WTC11 (cell line): Measurements from ENCODE around the gene SELL. TPM values are rescaled to one million over a fixed set of nuclear protein-coding genes. Genes with fewer than 3 reads are reported as not detected.
A peak's percentile ranks its signal among the peaks of the same experiment; 100 is the strongest.

Source experiments
- ATAC-seq: fragments of 200-7000 bp; cut with Tn5 transposase; 2 replicates; pipeline ENCODE4 v1.10.0; 2021; ENCODE audit warnings: mild to moderate bottlenecking, moderate library complexity
- CTCF ChIA-PET: fragments of 300-600 bp; sonication (Branson Sonifier 250); formaldehyde crosslinking; loops from one replicate; lab custom pipeline; 2021; ENCODE audit warnings: antibody characterized with exemption; lab: Charles Lee
- POLR2A ChIA-PET: fragments of 350-600 bp; sonication (Branson Sonifier 250); formaldehyde crosslinking; loops from one replicate; lab custom pipeline; 2021; ENCODE audit warnings: antibody characterized with exemption; lab: Charles Lee
- DNase-seq: peaks from one replicate; pipeline ENCODE4 v3.0.0; 2021; ENCODE audit warnings: low spot score
- H3K27ac Mint-ChIP-seq: 2 replicates; pipeline ENCODE4 v1.8.0; 2021; ENCODE audit warnings: mixed read lengths
- H3K27me3 Mint-ChIP-seq: 2 replicates; pipeline ENCODE4 v1.8.0; 2021; ENCODE audit warnings: low read depth, mild to moderate bottlenecking, moderate library complexity, mixed read lengths
- H3K36me3 Mint-ChIP-seq: 2 replicates; pipeline ENCODE4 v1.8.0; 2021; ENCODE audit warnings: mixed read lengths
- H3K4me1 Mint-ChIP-seq: 2 replicates; pipeline ENCODE4 v1.8.0; 2022; ENCODE audit warnings: mixed read lengths
- H3K4me3 Mint-ChIP-seq: 2 replicates; pipeline ENCODE4 v1.8.0; 2021; ENCODE audit warnings: mild to moderate bottlenecking, moderate library complexity, mixed read lengths
- H3K9me3 Mint-ChIP-seq: 2 replicates; pipeline ENCODE4 v1.8.0; 2021; ENCODE audit warnings: mixed read lengths
- ARID4B ChIP-seq: sonication (generic); formaldehyde crosslinking; IDR thresholded peaks from 2 replicates; pipeline ENCODE4 v1.8.0; 2023; ENCODE audit warnings: missing genetic modification reagents, mild to moderate bottlenecking, borderline replicate concordance
- ATF6 ChIP-seq: sonication (generic); formaldehyde crosslinking; IDR thresholded peaks from 2 replicates; pipeline ENCODE4 v1.8.1; 2023; ENCODE audit warnings: mild to moderate bottlenecking, missing genetic modification reagents
- CDX4 ChIP-seq: fragments of 250-450 bp; sonication (Bioruptor Pico); IDR thresholded peaks from 2 replicates; pipeline ENCODE4 v1.9.0; 2021; ENCODE audit warnings: moderate library complexity, mild to moderate bottlenecking, inconsistent platforms, borderline replicate concordance
- CREM ChIP-seq: sonication (generic); formaldehyde crosslinking; IDR thresholded peaks from 2 replicates; pipeline ENCODE4 v1.8.1; 2022; ENCODE audit warnings: mild to moderate bottlenecking, missing genetic modification reagents, moderate library complexity
- ETV6 ChIP-seq: sonication (generic); formaldehyde crosslinking; IDR thresholded peaks from 2 replicates; pipeline ENCODE4 v1.8.1; 2022; ENCODE audit warnings: mild to moderate bottlenecking, missing genetic modification reagents
- FOXP1 ChIP-seq: sonication (generic); formaldehyde crosslinking; IDR thresholded peaks from 2 replicates; pipeline ENCODE4 v1.8.0; 2022; ENCODE audit warnings: missing genetic modification reagents, mild to moderate bottlenecking, moderate library complexity, borderline replicate concordance
- HMGXB4 ChIP-seq: sonication (generic); formaldehyde crosslinking; IDR thresholded peaks from 2 replicates; pipeline ENCODE4 v1.8.1; 2023; ENCODE audit warnings: mild to moderate bottlenecking, moderate library complexity, missing genetic modification reagents
- IRF2 ChIP-seq: sonication (generic); formaldehyde crosslinking; IDR thresholded peaks from 2 replicates; pipeline ENCODE4 v1.8.0; 2022; ENCODE audit warnings: low read depth, missing genetic modification reagents, borderline replicate concordance
- JUN ChIP-seq: sonication (generic); formaldehyde crosslinking; IDR thresholded peaks from 2 replicates; pipeline ENCODE4 v1.8.0; 2023; ENCODE audit warnings: mild to moderate bottlenecking, missing genetic modification reagents
- KAT7 ChIP-seq: sonication (generic); formaldehyde crosslinking; IDR thresholded peaks from 2 replicates; pipeline ENCODE4 v1.8.1; 2023; ENCODE audit warnings: missing genetic modification reagents, mild to moderate bottlenecking, borderline replicate concordance
- NFATC4 ChIP-seq: fragments of 250-450 bp; sonication (Bioruptor Pico); IDR thresholded peaks from 2 replicates; pipeline ENCODE4 v1.9.0; 2021; ENCODE audit warnings: mild to moderate bottlenecking
- NFYB ChIP-seq: sonication (generic); formaldehyde crosslinking; conservative IDR thresholded peaks from 2 replicates; pipeline ENCODE4 v1.8.0; 2022; ENCODE audit warnings: low read depth, missing genetic modification reagents
- NR1H2 ChIP-seq: sonication (generic); formaldehyde crosslinking; IDR thresholded peaks from 2 replicates; pipeline ENCODE4 v1.9.0; 2021; ENCODE audit warnings: mild to moderate bottlenecking, moderate library complexity, missing genetic modification reagents
- NR2C2 ChIP-seq: sonication (generic); formaldehyde crosslinking; IDR thresholded peaks from 2 replicates; pipeline ENCODE4 v1.8.0; 2022; ENCODE audit warnings: mild to moderate bottlenecking, missing genetic modification reagents
- SMAD4 ChIP-seq: sonication (generic); formaldehyde crosslinking; IDR thresholded peaks from 2 replicates; pipeline ENCODE4 v1.8.0; 2022; ENCODE audit warnings: mild to moderate bottlenecking, missing genetic modification reagents
- SOX15 ChIP-seq: fragments of 250-450 bp; sonication (Bioruptor Pico); IDR thresholded peaks from 2 replicates; pipeline ENCODE4 v1.9.0; 2021; ENCODE audit warnings: mild to moderate bottlenecking
- TEAD4 ChIP-seq: sonication (generic); formaldehyde crosslinking; IDR thresholded peaks from 2 replicates; pipeline ENCODE4 v1.8.0; 2022; ENCODE audit warnings: mild to moderate bottlenecking, missing genetic modification reagents
- ZBTB43 ChIP-seq: sonication (generic); formaldehyde crosslinking; IDR thresholded peaks from 2 replicates; pipeline ENCODE4 v1.8.1; 2023; ENCODE audit warnings: mild to moderate bottlenecking, missing genetic modification reagents
- ZNF232 ChIP-seq: sonication (generic); formaldehyde crosslinking; IDR thresholded peaks from 2 replicates; pipeline ENCODE4 v1.8.0; 2022; ENCODE audit warnings: mild to moderate bottlenecking, missing genetic modification reagents
- ZNF281 ChIP-seq: sonication (generic); formaldehyde crosslinking; IDR thresholded peaks from 2 replicates; pipeline ENCODE4 v1.8.0; 2023; ENCODE audit warnings: mild to moderate bottlenecking, missing genetic modification reagents
- ZNF396 ChIP-seq: fragments of 250-450 bp; sonication (Bioruptor Pico); IDR thresholded peaks from 2 replicates; pipeline ENCODE4 v1.8.0; 2021; ENCODE audit warnings: mild to moderate bottlenecking, moderate library complexity, borderline replicate concordance
- ZNF416 ChIP-seq: fragments of 250-450 bp; sonication (Bioruptor Pico); IDR thresholded peaks from 2 replicates; pipeline ENCODE4 v1.9.0; 2021; ENCODE audit warnings: mild to moderate bottlenecking, inconsistent platforms
- ZNF423 ChIP-seq: fragments of 250-450 bp; sonication (Bioruptor Pico); IDR thresholded peaks from 2 replicates; pipeline ENCODE4 v2.1.2; 2022; ENCODE audit warnings: mild to moderate bottlenecking, moderate library complexity
- total RNA-seq: library from RNA; stranded (reverse); gene quantifications from 3 replicates; pipeline ENCODE4 v1.2.3, GENCODE V29; 2021

The SELL gene
- total RNA-seq, 1 experiment from 2014 or later, result 0.26 TPM

- H3K27me3 Mint-ChIP-seq, result peaks cover 10% of the 10 kb centered on the region
- TF ChIP-seq ZNF232 (CRISPR knock-in tag), result no peak
- no peak for TF ChIP-seq ZNF281 (CRISPR knock-in tag)
- TF ChIP-seq HMGXB4 (CRISPR knock-in tag), result no peak
- no peak for TF ChIP-seq JUN (CRISPR knock-in tag)
- no peak for TF ChIP-seq CREM (CRISPR knock-in tag)
- no peak for TF ChIP-seq ARID4B (CRISPR knock-in tag)
- TF ChIP-seq SOX15, result no peak
- no peak for TF ChIP-seq ZNF416 (CRISPR knock-in tag)
- TF ChIP-seq NFATC4 (CRISPR knock-in tag), result no peak
- no peak for TF ChIP-seq NR1H2 (CRISPR knock-in tag)
- no peak for TF ChIP-seq ZNF396 (CRISPR knock-in tag)
- TF ChIP-seq KAT7, result no peak
- TF ChIP-seq IRF2 (CRISPR knock-in tag), result no peak
- no peak for TF ChIP-seq NFYB (CRISPR knock-in tag)
- no peak for TF ChIP-seq ZBTB43
- H3K4me1 Mint-ChIP-seq, result peaks cover 26% of the 10 kb centered on the region
- ATAC-seq (no peak), DNase-seq (no peak)
- ChIA-PET CTCF (interaction anchor here (1.5 kb wide), 1 partner anchor 107 kb away, joined by 5 read pairs; the partner anchor contains the start of gene F5), POLR2A (no interaction called here)
- no peaks in the 10 kb centered on the region for H3K36me3 Mint-ChIP-seq
- no peak overlapping the region for H3K27ac Mint-ChIP-seq
- H3K4me3 Mint-ChIP-seq, result no peak overlapping the region
- H3K9me3 Mint-ChIP-seq, result no peaks in the 10 kb centered on the region
These were observed 18.5 kb downstream of the SELL start for GRCh38 chr1:169692756-169693460.

GRCh38 chr1:169690489-169690888 lies 20.9 kb downstream of the SELL start:
- H3K9me3 Mint-ChIP-seq, result no peaks in the 10 kb centered on the region
- no peak overlapping the region for H3K27ac Mint-ChIP-seq
- ATAC-seq, result peak; percentile 74
- H3K4me3 Mint-ChIP-seq, result no peak overlapping the region; the same call in 1 of the 2 replicates
- peaks cover 26% of the 10 kb centered on the region for H3K4me1 Mint-ChIP-seq
- POLR2A ChIA-PET, result no interaction called here
- H3K27me3 Mint-ChIP-seq, result no peaks in the 10 kb centered on the region
- DNase-seq, result no peak
- CTCF ChIA-PET, result interaction anchor here (0.5 to 2.5 kb wide), 3 partner anchors 22 to 384 kb away, joined by 3 to 12 read pairs (median 5); partner anchors contain the start of gene KIFAP3
- no peaks in the 10 kb centered on the region for H3K36me3 Mint-ChIP-seq
- TF ChIP-seq NR2C2, result no peak
- no peak for TF ChIP-seq SMAD4 (CRISPR knock-in tag)
- no peak for TF ChIP-seq TEAD4
- TF ChIP-seq ETV6 (CRISPR knock-in tag), result no peak
- no peak for TF ChIP-seq CDX4 (CRISPR knock-in tag)
- no peak for TF ChIP-seq FOXP1 (CRISPR knock-in tag)
- no peak for TF ChIP-seq ATF6 (CRISPR knock-in tag)
- TF ChIP-seq ZNF423 (CRISPR knock-in tag), result no peak
